SH-SY5Y (cell line): Measurements from ENCODE around the gene NPM1.

Experiments used
- GATA2 ChIP-seq: IDR thresholded peaks from 2 replicates; pipeline ENCODE4 v1.6.1; 2011; ENCODE audit warnings: mild to moderate bottlenecking, low read depth, low read length
- GATA3 ChIP-seq: IDR thresholded peaks from 2 replicates; pipeline ENCODE4 v1.6.1; 2011; ENCODE audit warnings: low read depth, mild to moderate bottlenecking, low read length, moderate library complexity

- TF ChIP-seq GATA3 (no peak), GATA2 (no peak)
These were observed 72.2 kb downstream of the NPM1 start for GRCh38 chr5:171459839-171460238.
